H9 (cell line): ENCODE data around the gene NRXN3. TPM values are rescaled to one million over a fixed set of nuclear protein-coding genes. Genes with fewer than 3 reads are reported as not detected.

ENCODE experiments used
- DNase-seq: peaks from one replicate; pipeline ENCODE4 v3.0.0-alpha.2; 2017
- H2AFZ ChIP-seq: one replicate; pipeline ENCODE4 v1.6.1; 2013; ENCODE audit warnings: mild to moderate bottlenecking, low read length, control low read depth, moderate library complexity
- H2AK5ac ChIP-seq: 2 replicates; pipeline ENCODE4 v1.6.1; 2013; ENCODE audit warnings: low read length, control low read depth, mixed read lengths; ENCODE audit not compliant: insufficient read length
- H2BK120ac ChIP-seq: one replicate; pipeline ENCODE4 v1.6.1; 2013; ENCODE audit warnings: low read depth, mild to moderate bottlenecking, low read length, control low read depth, inconsistent platforms; ENCODE audit not compliant: poor library complexity, severe bottlenecking
- H2BK12ac ChIP-seq: 2 replicates; pipeline ENCODE4 v1.6.1; 2013; ENCODE audit warnings: low read length, control low read depth, mixed read lengths, low read depth; ENCODE audit not compliant: insufficient read length
- H2BK15ac ChIP-seq: 2 replicates; pipeline ENCODE4 v1.6.1; 2013; ENCODE audit warnings: low read depth, low read length, control low read depth
- H2BK20ac ChIP-seq: one replicate; pipeline ENCODE4 v1.6.1; 2013; ENCODE audit warnings: low read depth, mild to moderate bottlenecking, low read length, control low read depth, inconsistent platforms; ENCODE audit not compliant: poor library complexity, severe bottlenecking
- H2BK5ac ChIP-seq: 2 replicates; pipeline ENCODE4 v1.6.1; 2013; ENCODE audit warnings: low read length, control low read depth, mixed read lengths; ENCODE audit not compliant: insufficient read length
- H3K14ac ChIP-seq: 2 replicates; pipeline ENCODE4 v1.6.1; 2013; ENCODE audit warnings: low read length, control low read depth; ENCODE audit not compliant: insufficient read depth
- H3K18ac ChIP-seq: 2 replicates; pipeline ENCODE4 v1.6.1; 2013; ENCODE audit warnings: low read depth, mild to moderate bottlenecking, mixed read lengths, low read length, control low read depth; ENCODE audit not compliant: insufficient read length
- H3K23ac ChIP-seq: 2 replicates; pipeline ENCODE4 v1.6.1; 2013; ENCODE audit warnings: low read length, control low read depth, mixed read lengths, low read depth; ENCODE audit not compliant: insufficient read length
- H3K23me2 ChIP-seq: 2 replicates; pipeline ENCODE4 v1.6.1; 2013; ENCODE audit warnings: low read depth, mild to moderate bottlenecking, mixed read lengths, low read length, control low read depth; ENCODE audit not compliant: insufficient read length, poor library complexity, severe bottlenecking
- H3K27ac ChIP-seq: 2 replicates; pipeline ENCODE4 v1.5.1; 2013; ENCODE audit warnings: low read length, control low read depth, mixed read lengths, low read depth; ENCODE audit not compliant: insufficient read length
- H3K27me3 ChIP-seq: 2 replicates; pipeline ENCODE4 v1.6.1; 2013; ENCODE audit warnings: low read length, control low read depth, inconsistent platforms; ENCODE audit not compliant: insufficient read depth
- H3K4ac ChIP-seq: 2 replicates; pipeline ENCODE4 v1.6.1; 2013; ENCODE audit warnings: low read depth, mild to moderate bottlenecking, control low read depth, inconsistent platforms, low read length, moderate library complexity
- H3K4me1 ChIP-seq: 2 replicates; pipeline ENCODE4 v1.6.1; 2013; ENCODE audit warnings: low read length, control low read depth, inconsistent platforms; ENCODE audit not compliant: insufficient read depth
- H3K4me2 ChIP-seq: 2 replicates; pipeline ENCODE4 v1.6.1; 2013; ENCODE audit warnings: low read length, control low read depth, mixed read lengths; ENCODE audit not compliant: insufficient read length, insufficient read depth
- H3K56ac ChIP-seq: 2 replicates; pipeline ENCODE4 v1.6.1; 2013; ENCODE audit warnings: low read depth, mild to moderate bottlenecking, mixed read lengths, low read length, control low read depth; ENCODE audit not compliant: insufficient read length
- H3K79me1 ChIP-seq: 2 replicates; pipeline ENCODE4 v1.6.1; 2013; ENCODE audit warnings: low read depth, mild to moderate bottlenecking, moderate library complexity, low read length, control low read depth, inconsistent platforms; ENCODE audit not compliant: insufficient read depth, poor library complexity, severe bottlenecking
- H3K79me2 ChIP-seq: 2 replicates; pipeline ENCODE4 v1.6.1; 2013; ENCODE audit warnings: low read length, control low read depth, inconsistent platforms; ENCODE audit not compliant: insufficient read depth
- H3K9ac ChIP-seq: 2 replicates; pipeline ENCODE4 v1.6.1; 2013; ENCODE audit warnings: low read length, control low read depth, mixed read lengths; ENCODE audit not compliant: insufficient read length; ENCODE audit errors: extremely low read depth
- H3K9me3 ChIP-seq: one replicate; pipeline ENCODE4 v1.6.1; 2013; ENCODE audit warnings: low read depth, low read length, inconsistent platforms; ENCODE audit not compliant: control insufficient read depth
- H3T11ph ChIP-seq: one replicate; pipeline ENCODE4 v1.6.1; 2013; ENCODE audit warnings: mild to moderate bottlenecking, low read length, control low read depth, inconsistent platforms
- H4K20me1 ChIP-seq: one replicate; pipeline ENCODE4 v1.6.1; 2013; ENCODE audit not compliant: control insufficient read depth, insufficient read length, insufficient read depth
- H4K5ac ChIP-seq: 2 replicates; pipeline ENCODE4 v1.6.1; 2013; ENCODE audit warnings: low read depth, mild to moderate bottlenecking, mixed read lengths, low read length, control low read depth; ENCODE audit not compliant: insufficient read length
- H4K8ac ChIP-seq: replicated peaks from 2 replicates; pipeline ENCODE4 v1.6.1; 2013; ENCODE audit warnings: low read length, control low read depth, mixed read lengths, low read depth; ENCODE audit not compliant: insufficient read length
- H4K91ac ChIP-seq: 2 replicates; pipeline ENCODE4 v1.6.1; 2013; ENCODE audit warnings: low read depth, mild to moderate bottlenecking, moderate library complexity, mixed read lengths, low read length, control low read depth; ENCODE audit not compliant: insufficient read length
- H3K27ac Mint-ChIP-seq, 3 experiments: 2 replicates in 2 of 3; 3 replicates in 1 of 3; pipeline ENCODE4 v1.8.0; 2020 to 2021; ENCODE audit warnings: mixed read lengths in 3 of 3, mild to moderate bottlenecking in 1 of 3, moderate library complexity in 1 of 3
- H3K27me3 Mint-ChIP-seq: 2 replicates; pipeline ENCODE4 v1.8.0; 2021; ENCODE audit warnings: low read depth, mild to moderate bottlenecking, moderate library complexity, mixed read lengths
- H3K36me3 Mint-ChIP-seq, 3 experiments: 2 replicates in 2 of 3; 3 replicates in 1 of 3; pipeline ENCODE4 v1.8.0; 2020 to 2021; ENCODE audit warnings: low read depth in 3 of 3, mixed read lengths in 3 of 3; ENCODE audit not compliant: insufficient read depth in 1 of 3
- H3K4me1 Mint-ChIP-seq, 2 experiments: 2 replicates each; pipeline ENCODE4 v1.8.0; 2020; ENCODE audit warnings: mixed read lengths in 2 of 2
- H3K4me3 Mint-ChIP-seq, 2 experiments: 2 replicates in 1 of 2; 3 replicates in 1 of 2; pipeline ENCODE4 v1.8.0; 2020 to 2021; ENCODE audit warnings: mild to moderate bottlenecking in 2 of 2, mixed read lengths in 2 of 2, moderate library complexity in 1 of 2
- H3K9me3 Mint-ChIP-seq, 2 experiments: 2 replicates in 1 of 2; 3 replicates in 1 of 2; pipeline ENCODE4 v1.8.0; 2020; ENCODE audit warnings: mild to moderate bottlenecking in 2 of 2, mixed read lengths in 2 of 2, moderate library complexity in 1 of 2
- WGBS: extraction: QIAGEN DNeasy Blood & Tissue Kit; methylation state at CpG from one replicate; pipeline ENCODE4 v1.1.7; 2013; ENCODE audit warnings: missing lambda C conversion rate, low lambda C conversion rate, mixed read lengths; ENCODE audit not compliant: insufficient read length; ENCODE audit errors: extremely low coverage; 5-methylcytosine and 5-hydroxymethylcytosine counted together
- total RNA-seq: library from RNA; stranded (reverse); gene quantifications from 2 replicates; pipeline ENCODE4 v1.2.1, GENCODE V29; 2021
- TF ChIP-seq, protein P1 (sequence below): fragments of 200-600 bp; sonication (generic); conservative IDR thresholded peaks from 3 replicates; pipeline ENCODE4 v1.8.0; 2021; ENCODE audit warnings: antibody characterized with exemption, mild to moderate bottlenecking

The NRXN3 gene
- total RNA-seq, 1 experiment from 2014 or later: 1.8 TPM

DNA sequence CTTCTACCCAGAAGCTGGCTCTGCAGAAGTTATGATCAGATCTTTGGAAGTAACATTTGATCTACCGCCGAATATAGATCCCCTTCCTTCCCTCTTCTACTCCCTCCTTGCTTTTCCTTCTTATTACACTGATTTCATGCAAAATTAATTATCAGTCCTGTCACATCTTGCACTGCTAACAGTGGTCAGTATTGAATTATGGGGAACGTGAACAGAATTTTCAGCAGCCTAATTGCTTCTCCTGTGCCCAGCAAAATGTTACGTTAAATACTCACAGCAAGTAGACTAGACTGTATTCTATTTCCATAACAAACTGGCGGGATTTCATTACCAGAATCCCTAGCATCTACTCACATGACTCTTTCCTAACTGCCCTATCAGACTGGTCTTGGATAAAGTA lies 1444.3 kb downstream of the NRXN3 start:
- H3K27me3 Mint-ChIP-seq: no peaks in the 10 kb centered on the region
- no peak overlapping the region for H3K23ac ChIP-seq
- H3K23me2 ChIP-seq: no peaks in the 10 kb centered on the region
- H3K9me3 ChIP-seq: no peaks in the 10 kb centered on the region
- H3K18ac ChIP-seq: no peak overlapping the region
- H3K4me2 ChIP-seq: no peak overlapping the region
- H3K36me3 Mint-ChIP-seq: 0 out of 7 replicates have a peak, but pooled peaks cover 0 to 1% (median 0%) of the 10 kb centered on the region in 3 experiments
- no peak overlapping the region for H3K14ac ChIP-seq
- H2BK120ac ChIP-seq: no peak overlapping the region
- no peak overlapping the region for H4K8ac ChIP-seq
- no peak overlapping the region for H3K4ac ChIP-seq
- H3K4me3 Mint-ChIP-seq: no peak overlapping the region
- H3K9ac ChIP-seq: no peak overlapping the region
- no peak overlapping the region for H3K27ac ChIP-seq
- no peak overlapping the region for H3K56ac ChIP-seq
- TF ChIP-seq, protein P1, sequence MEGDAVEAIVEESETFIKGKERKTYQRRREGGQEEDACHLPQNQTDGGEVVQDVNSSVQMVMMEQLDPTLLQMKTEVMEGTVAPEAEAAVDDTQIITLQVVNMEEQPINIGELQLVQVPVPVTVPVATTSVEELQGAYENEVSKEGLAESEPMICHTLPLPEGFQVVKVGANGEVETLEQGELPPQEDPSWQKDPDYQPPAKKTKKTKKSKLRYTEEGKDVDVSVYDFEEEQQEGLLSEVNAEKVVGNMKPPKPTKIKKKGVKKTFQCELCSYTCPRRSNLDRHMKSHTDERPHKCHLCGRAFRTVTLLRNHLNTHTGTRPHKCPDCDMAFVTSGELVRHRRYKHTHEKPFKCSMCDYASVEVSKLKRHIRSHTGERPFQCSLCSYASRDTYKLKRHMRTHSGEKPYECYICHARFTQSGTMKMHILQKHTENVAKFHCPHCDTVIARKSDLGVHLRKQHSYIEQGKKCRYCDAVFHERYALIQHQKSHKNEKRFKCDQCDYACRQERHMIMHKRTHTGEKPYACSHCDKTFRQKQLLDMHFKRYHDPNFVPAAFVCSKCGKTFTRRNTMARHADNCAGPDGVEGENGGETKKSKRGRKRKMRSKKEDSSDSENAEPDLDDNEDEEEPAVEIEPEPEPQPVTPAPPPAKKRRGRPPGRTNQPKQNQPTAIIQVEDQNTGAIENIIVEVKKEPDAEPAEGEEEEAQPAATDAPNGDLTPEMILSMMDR: no peak
- no peaks in the 10 kb centered on the region; a peak in 1 of 5 replicates for H3K9me3 Mint-ChIP-seq
- no CpG with 5 or more reads among the region's 5 CpGs for WGBS
- peaks cover 5 to 8% of the 10 kb centered on the region in 2 experiments; a peak in 3 of 4 replicates for H3K4me1 Mint-ChIP-seq
- H3K79me2 ChIP-seq: no peaks in the 10 kb centered on the region
- no peak overlapping the region for H2BK12ac ChIP-seq
- no peak overlapping the region for H2AK5ac ChIP-seq
- H4K20me1 ChIP-seq: no peaks in the 10 kb centered on the region
- no peak for DNase-seq
- no peak overlapping the region for H4K91ac ChIP-seq
- no peaks in the 10 kb centered on the region for H3K79me1 ChIP-seq
- H2BK5ac ChIP-seq: no peak overlapping the region
- no peaks in the 10 kb centered on the region for H3K27me3 ChIP-seq
- H4K5ac ChIP-seq: no peak overlapping the region
- no peaks in the 10 kb centered on the region for H3K4me1 ChIP-seq
- no peak overlapping the region for H2AFZ ChIP-seq
- H3K27ac Mint-ChIP-seq: no peak overlapping the region
- H2BK15ac ChIP-seq: no peak overlapping the region
- H3T11ph ChIP-seq: no peak overlapping the region
- no peak overlapping the region for H2BK20ac ChIP-seq
